H9 (cell line): ENCODE measurements around the gene DOCK10. TPM values are rescaled to one million over a fixed set of nuclear protein-coding genes. Genes with fewer than 3 reads are reported as not detected.

ENCODE experiments used
- DNase-seq: peaks from one replicate; pipeline ENCODE4 v3.0.0-alpha.2; 2017
- H2AFZ ChIP-seq: one replicate; pipeline ENCODE4 v1.6.1; 2013; ENCODE audit warnings: mild to moderate bottlenecking, low read length, control low read depth, moderate library complexity
- H2AK5ac ChIP-seq: 2 replicates; pipeline ENCODE4 v1.6.1; 2013; ENCODE audit warnings: low read length, control low read depth, mixed read lengths; ENCODE audit not compliant: insufficient read length
- H2BK120ac ChIP-seq: one replicate; pipeline ENCODE4 v1.6.1; 2013; ENCODE audit warnings: low read depth, mild to moderate bottlenecking, low read length, control low read depth, inconsistent platforms; ENCODE audit not compliant: poor library complexity, severe bottlenecking
- H2BK12ac ChIP-seq: 2 replicates; pipeline ENCODE4 v1.6.1; 2013; ENCODE audit warnings: low read length, control low read depth, mixed read lengths, low read depth; ENCODE audit not compliant: insufficient read length
- H2BK15ac ChIP-seq: 2 replicates; pipeline ENCODE4 v1.6.1; 2013; ENCODE audit warnings: low read depth, low read length, control low read depth
- H2BK20ac ChIP-seq: one replicate; pipeline ENCODE4 v1.6.1; 2013; ENCODE audit warnings: low read depth, mild to moderate bottlenecking, low read length, control low read depth, inconsistent platforms; ENCODE audit not compliant: poor library complexity, severe bottlenecking
- H2BK5ac ChIP-seq: 2 replicates; pipeline ENCODE4 v1.6.1; 2013; ENCODE audit warnings: low read length, control low read depth, mixed read lengths; ENCODE audit not compliant: insufficient read length
- H3K14ac ChIP-seq: 2 replicates; pipeline ENCODE4 v1.6.1; 2013; ENCODE audit warnings: low read length, control low read depth; ENCODE audit not compliant: insufficient read depth
- H3K18ac ChIP-seq: 2 replicates; pipeline ENCODE4 v1.6.1; 2013; ENCODE audit warnings: low read depth, mild to moderate bottlenecking, mixed read lengths, low read length, control low read depth; ENCODE audit not compliant: insufficient read length
- H3K23ac ChIP-seq: 2 replicates; pipeline ENCODE4 v1.6.1; 2013; ENCODE audit warnings: low read length, control low read depth, mixed read lengths, low read depth; ENCODE audit not compliant: insufficient read length
- H3K23me2 ChIP-seq: 2 replicates; pipeline ENCODE4 v1.6.1; 2013; ENCODE audit warnings: low read depth, mild to moderate bottlenecking, mixed read lengths, low read length, control low read depth; ENCODE audit not compliant: insufficient read length, poor library complexity, severe bottlenecking
- H3K27ac ChIP-seq: 2 replicates; pipeline ENCODE4 v1.5.1; 2013; ENCODE audit warnings: low read length, control low read depth, mixed read lengths, low read depth; ENCODE audit not compliant: insufficient read length
- H3K27me3 ChIP-seq: 2 replicates; pipeline ENCODE4 v1.6.1; 2013; ENCODE audit warnings: low read length, control low read depth, inconsistent platforms; ENCODE audit not compliant: insufficient read depth
- H3K4ac ChIP-seq: 2 replicates; pipeline ENCODE4 v1.6.1; 2013; ENCODE audit warnings: low read depth, mild to moderate bottlenecking, control low read depth, inconsistent platforms, low read length, moderate library complexity
- H3K4me1 ChIP-seq: 2 replicates; pipeline ENCODE4 v1.6.1; 2013; ENCODE audit warnings: low read length, control low read depth, inconsistent platforms; ENCODE audit not compliant: insufficient read depth
- H3K4me2 ChIP-seq: 2 replicates; pipeline ENCODE4 v1.6.1; 2013; ENCODE audit warnings: low read length, control low read depth, mixed read lengths; ENCODE audit not compliant: insufficient read length, insufficient read depth
- H3K56ac ChIP-seq: 2 replicates; pipeline ENCODE4 v1.6.1; 2013; ENCODE audit warnings: low read depth, mild to moderate bottlenecking, mixed read lengths, low read length, control low read depth; ENCODE audit not compliant: insufficient read length
- H3K79me1 ChIP-seq: 2 replicates; pipeline ENCODE4 v1.6.1; 2013; ENCODE audit warnings: low read depth, mild to moderate bottlenecking, moderate library complexity, low read length, control low read depth, inconsistent platforms; ENCODE audit not compliant: insufficient read depth, poor library complexity, severe bottlenecking
- H3K79me2 ChIP-seq: 2 replicates; pipeline ENCODE4 v1.6.1; 2013; ENCODE audit warnings: low read length, control low read depth, inconsistent platforms; ENCODE audit not compliant: insufficient read depth
- H3K9ac ChIP-seq: 2 replicates; pipeline ENCODE4 v1.6.1; 2013; ENCODE audit warnings: low read length, control low read depth, mixed read lengths; ENCODE audit not compliant: insufficient read length; ENCODE audit errors: extremely low read depth
- H3K9me3 ChIP-seq: one replicate; pipeline ENCODE4 v1.6.1; 2013; ENCODE audit warnings: low read depth, low read length, inconsistent platforms; ENCODE audit not compliant: control insufficient read depth
- H3T11ph ChIP-seq: one replicate; pipeline ENCODE4 v1.6.1; 2013; ENCODE audit warnings: mild to moderate bottlenecking, low read length, control low read depth, inconsistent platforms
- H4K20me1 ChIP-seq: one replicate; pipeline ENCODE4 v1.6.1; 2013; ENCODE audit not compliant: control insufficient read depth, insufficient read length, insufficient read depth
- H4K5ac ChIP-seq: 2 replicates; pipeline ENCODE4 v1.6.1; 2013; ENCODE audit warnings: low read depth, mild to moderate bottlenecking, mixed read lengths, low read length, control low read depth; ENCODE audit not compliant: insufficient read length
- H4K8ac ChIP-seq: replicated peaks from 2 replicates; pipeline ENCODE4 v1.6.1; 2013; ENCODE audit warnings: low read length, control low read depth, mixed read lengths, low read depth; ENCODE audit not compliant: insufficient read length
- H4K91ac ChIP-seq: 2 replicates; pipeline ENCODE4 v1.6.1; 2013; ENCODE audit warnings: low read depth, mild to moderate bottlenecking, moderate library complexity, mixed read lengths, low read length, control low read depth; ENCODE audit not compliant: insufficient read length
- H3K27ac Mint-ChIP-seq, 3 experiments: 2 replicates in 2 of 3; 3 replicates in 1 of 3; pipeline ENCODE4 v1.8.0; 2020 to 2021; ENCODE audit warnings: mixed read lengths in 3 of 3, mild to moderate bottlenecking in 1 of 3, moderate library complexity in 1 of 3
- H3K27me3 Mint-ChIP-seq: 2 replicates; pipeline ENCODE4 v1.8.0; 2021; ENCODE audit warnings: low read depth, mild to moderate bottlenecking, moderate library complexity, mixed read lengths
- H3K36me3 Mint-ChIP-seq, 3 experiments: 2 replicates in 2 of 3; 3 replicates in 1 of 3; pipeline ENCODE4 v1.8.0; 2020 to 2021; ENCODE audit warnings: low read depth in 3 of 3, mixed read lengths in 3 of 3; ENCODE audit not compliant: insufficient read depth in 1 of 3
- H3K4me1 Mint-ChIP-seq, 2 experiments: 2 replicates each; pipeline ENCODE4 v1.8.0; 2020; ENCODE audit warnings: mixed read lengths in 2 of 2
- H3K4me3 Mint-ChIP-seq, 2 experiments: 2 replicates in 1 of 2; 3 replicates in 1 of 2; pipeline ENCODE4 v1.8.0; 2020 to 2021; ENCODE audit warnings: mild to moderate bottlenecking in 2 of 2, mixed read lengths in 2 of 2, moderate library complexity in 1 of 2
- H3K9me3 Mint-ChIP-seq, 2 experiments: 2 replicates in 1 of 2; 3 replicates in 1 of 2; pipeline ENCODE4 v1.8.0; 2020; ENCODE audit warnings: mild to moderate bottlenecking in 2 of 2, mixed read lengths in 2 of 2, moderate library complexity in 1 of 2
- WGBS: extraction: QIAGEN DNeasy Blood & Tissue Kit; methylation state at CpG from one replicate; pipeline ENCODE4 v1.1.7; 2013; ENCODE audit warnings: missing lambda C conversion rate, low lambda C conversion rate, mixed read lengths; ENCODE audit not compliant: insufficient read length; ENCODE audit errors: extremely low coverage; 5-methylcytosine and 5-hydroxymethylcytosine counted together
- total RNA-seq: library from RNA; stranded (reverse); gene quantifications from 2 replicates; pipeline ENCODE4 v1.2.1, GENCODE V29; 2021
- TF ChIP-seq, protein P1 (sequence below): fragments of 200-600 bp; sonication (generic); conservative IDR thresholded peaks from 3 replicates; pipeline ENCODE4 v1.8.0; 2021; ENCODE audit warnings: antibody characterized with exemption, mild to moderate bottlenecking

Gene DOCK10
- total RNA-seq, 1 experiment from 2014 or later, result 0.79 TPM

DNA sequence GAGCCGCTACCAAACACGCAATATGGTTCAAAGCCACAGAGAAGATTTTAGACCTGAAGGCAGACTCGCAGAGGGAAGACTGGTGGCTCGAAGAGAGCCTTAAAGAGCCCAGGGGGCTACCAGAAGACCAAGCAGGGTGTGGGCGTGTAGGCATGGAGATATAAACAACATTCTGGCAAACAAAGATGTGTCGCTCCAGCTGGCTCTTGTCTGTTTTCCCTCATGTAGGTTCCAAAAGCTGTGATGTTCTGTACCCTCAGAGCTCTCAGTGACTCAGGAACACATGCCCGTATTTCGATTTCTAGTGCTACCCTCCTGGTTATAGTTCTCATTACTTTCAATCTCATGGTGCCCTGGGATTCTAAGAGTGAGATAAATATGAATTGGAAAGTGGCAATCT, 44.5 kb downstream of the DOCK10 start:
- H2AFZ ChIP-seq, result no peak overlapping the region

More for the DNA sequence above, 44.5 kb downstream of the DOCK10 start:
- no peak overlapping the region for H3K56ac ChIP-seq
- no peak overlapping the region for H2BK5ac ChIP-seq
- DNase-seq, result no peak
- H2BK12ac ChIP-seq, result no peak overlapping the region
- Mint-ChIP-seq H3K9me3 (no peaks in the 10 kb centered on the region; a peak in 1 of 5 replicates), H3K27ac (no peak overlapping the region), H3K4me3 (no peak overlapping the region), H3K4me1 (peaks cover 0 to 4% of the 10 kb centered on the region in 2 experiments; a peak in 2 of 4 replicates), H3K27me3 (no peaks in the 10 kb centered on the region; the same call in 1 of the 2 replicates), H3K36me3 (no peaks in the 10 kb centered on the region)
- H4K5ac ChIP-seq, result no peak overlapping the region
- no CpG with 5 or more reads among the region's 8 CpGs for WGBS
- H4K8ac ChIP-seq, result no peak overlapping the region
- H3K23ac ChIP-seq, result no peak overlapping the region
- no peak overlapping the region for H2BK20ac ChIP-seq
- H3K9ac ChIP-seq, result no peak overlapping the region
- H3K18ac ChIP-seq, result no peak overlapping the region
- H2BK120ac ChIP-seq, result no peak overlapping the region
- no peak overlapping the region for H3K4me2 ChIP-seq
- H3T11ph ChIP-seq, result no peak overlapping the region
- H2AK5ac ChIP-seq, result no peak overlapping the region
- TF ChIP-seq, protein P1, sequence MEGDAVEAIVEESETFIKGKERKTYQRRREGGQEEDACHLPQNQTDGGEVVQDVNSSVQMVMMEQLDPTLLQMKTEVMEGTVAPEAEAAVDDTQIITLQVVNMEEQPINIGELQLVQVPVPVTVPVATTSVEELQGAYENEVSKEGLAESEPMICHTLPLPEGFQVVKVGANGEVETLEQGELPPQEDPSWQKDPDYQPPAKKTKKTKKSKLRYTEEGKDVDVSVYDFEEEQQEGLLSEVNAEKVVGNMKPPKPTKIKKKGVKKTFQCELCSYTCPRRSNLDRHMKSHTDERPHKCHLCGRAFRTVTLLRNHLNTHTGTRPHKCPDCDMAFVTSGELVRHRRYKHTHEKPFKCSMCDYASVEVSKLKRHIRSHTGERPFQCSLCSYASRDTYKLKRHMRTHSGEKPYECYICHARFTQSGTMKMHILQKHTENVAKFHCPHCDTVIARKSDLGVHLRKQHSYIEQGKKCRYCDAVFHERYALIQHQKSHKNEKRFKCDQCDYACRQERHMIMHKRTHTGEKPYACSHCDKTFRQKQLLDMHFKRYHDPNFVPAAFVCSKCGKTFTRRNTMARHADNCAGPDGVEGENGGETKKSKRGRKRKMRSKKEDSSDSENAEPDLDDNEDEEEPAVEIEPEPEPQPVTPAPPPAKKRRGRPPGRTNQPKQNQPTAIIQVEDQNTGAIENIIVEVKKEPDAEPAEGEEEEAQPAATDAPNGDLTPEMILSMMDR, result no peak
- H3K14ac ChIP-seq, result no peak overlapping the region
- H3K27ac ChIP-seq, result no peak overlapping the region
- no peaks in the 10 kb centered on the region for H3K23me2 ChIP-seq
- no peaks in the 10 kb centered on the region for H4K20me1 ChIP-seq
- no peaks in the 10 kb centered on the region for H3K9me3 ChIP-seq
- H3K4me1 ChIP-seq, result no peaks in the 10 kb centered on the region
- no peak overlapping the region for H2BK15ac ChIP-seq
- H3K27me3 ChIP-seq, result no peaks in the 10 kb centered on the region
- H3K79me1 ChIP-seq, result no peaks in the 10 kb centered on the region
- no peak overlapping the region for H4K91ac ChIP-seq
- no peak overlapping the region for H3K4ac ChIP-seq
- no peaks in the 10 kb centered on the region for H3K79me2 ChIP-seq
